HG02642 (cell line): ENCODE results near the gene RXRB.

Source experiments
- ATAC-seq: cut with Tn5 transposase; IDR thresholded peaks from one replicate; pipeline ENCODE4 v1.9.1; 2021; ENCODE audit warnings: mild to moderate bottlenecking; ENCODE audit not compliant: unreplicated experiment, poor library complexity

The RXRB gene

DNA sequence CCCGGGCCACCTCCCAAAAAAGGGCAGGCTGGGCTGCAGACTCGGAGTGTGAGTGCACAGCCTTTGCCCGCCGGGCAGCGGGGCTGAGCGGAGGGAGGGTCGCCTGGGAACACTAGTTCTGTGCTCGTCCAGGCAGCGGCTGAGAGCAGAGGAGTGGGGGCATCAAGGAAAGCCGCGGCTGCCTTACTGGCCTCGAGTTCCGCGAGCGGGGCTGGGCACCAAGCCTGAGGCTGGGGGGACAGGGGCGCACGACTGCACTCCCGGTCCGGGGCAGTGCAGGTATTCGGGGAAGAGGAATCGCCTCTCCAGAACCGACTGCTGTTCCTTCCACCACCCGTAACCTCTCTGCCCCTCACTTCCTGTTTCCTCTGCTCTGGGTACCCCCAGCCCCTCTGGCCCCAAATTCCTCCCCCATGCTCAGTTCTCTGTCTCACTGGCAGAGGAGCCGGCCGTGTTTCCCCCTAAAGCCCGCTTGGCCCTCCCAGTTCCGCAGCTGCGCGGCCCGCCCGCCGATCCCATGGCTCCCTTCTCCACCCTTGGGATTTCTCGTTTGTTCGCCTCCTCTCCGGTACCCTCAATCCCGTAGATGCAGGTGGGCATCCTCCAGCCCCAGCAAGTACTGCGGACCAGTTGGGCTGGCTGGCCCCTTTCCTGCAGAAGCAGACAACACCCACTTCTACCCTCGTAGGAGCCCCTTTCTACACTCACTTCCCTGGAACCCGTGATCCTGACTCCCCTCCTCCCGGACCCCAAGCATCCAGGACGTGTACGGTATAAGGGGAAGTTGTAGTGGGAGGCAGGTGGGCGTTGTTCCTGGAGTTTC lies 12.9 kb upstream of the RXRB start:
- no peak for ATAC-seq

DNA sequence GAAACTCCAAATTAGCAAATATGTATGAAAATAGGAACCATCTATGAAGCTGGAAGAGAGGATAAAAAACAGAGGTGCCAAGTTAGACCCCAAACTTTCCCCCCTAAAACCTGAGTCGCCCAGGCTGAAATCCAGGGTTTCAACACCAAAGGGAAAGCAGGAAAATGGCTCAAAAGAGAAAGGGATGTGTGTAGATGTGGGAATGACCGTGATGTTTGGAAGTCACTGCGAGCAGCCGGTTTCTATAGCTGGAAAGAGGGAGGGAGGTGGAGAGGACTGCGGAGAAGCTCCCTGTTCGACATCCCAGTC lies 12.3 kb upstream of the RXRB start:
- no peak for ATAC-seq

DNA sequence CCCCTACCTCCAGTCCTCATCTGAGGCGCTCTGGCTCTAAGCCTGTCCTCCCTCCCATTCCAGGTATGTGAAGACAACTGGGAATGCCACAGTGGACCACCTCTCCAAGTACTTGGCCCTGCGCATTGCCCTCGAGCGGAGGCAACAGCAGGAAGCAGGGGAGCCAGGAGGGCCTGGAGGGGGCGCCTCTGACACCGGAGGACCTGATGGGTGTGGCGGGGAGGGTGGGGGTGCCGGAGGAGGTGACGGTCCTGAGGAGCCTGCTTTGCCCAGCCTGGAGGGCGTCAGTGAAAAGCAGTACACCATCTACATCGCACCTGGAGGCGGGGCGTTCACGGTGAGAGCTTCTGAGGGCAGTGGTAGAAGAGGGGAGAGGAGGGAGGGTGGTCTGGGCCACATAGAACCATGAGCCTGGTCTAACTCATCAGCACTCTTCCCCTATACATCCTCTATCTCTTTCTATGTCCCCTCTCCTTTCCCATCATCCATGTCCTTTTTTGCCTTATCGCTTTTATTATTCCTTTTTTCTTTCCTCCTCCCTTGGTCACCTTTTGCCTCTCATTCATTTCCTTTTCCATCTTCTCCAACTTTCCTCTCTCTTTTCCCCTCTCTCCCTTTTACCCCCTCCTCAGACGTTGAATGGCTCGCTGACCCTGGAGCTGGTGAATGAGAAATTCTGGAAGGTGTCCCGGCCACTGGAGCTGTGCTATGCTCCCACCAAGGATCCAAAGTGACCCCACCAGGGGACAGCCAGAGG lies 11.4 kb upstream of the RXRB start:
- ATAC-seq: no peak

DNA sequence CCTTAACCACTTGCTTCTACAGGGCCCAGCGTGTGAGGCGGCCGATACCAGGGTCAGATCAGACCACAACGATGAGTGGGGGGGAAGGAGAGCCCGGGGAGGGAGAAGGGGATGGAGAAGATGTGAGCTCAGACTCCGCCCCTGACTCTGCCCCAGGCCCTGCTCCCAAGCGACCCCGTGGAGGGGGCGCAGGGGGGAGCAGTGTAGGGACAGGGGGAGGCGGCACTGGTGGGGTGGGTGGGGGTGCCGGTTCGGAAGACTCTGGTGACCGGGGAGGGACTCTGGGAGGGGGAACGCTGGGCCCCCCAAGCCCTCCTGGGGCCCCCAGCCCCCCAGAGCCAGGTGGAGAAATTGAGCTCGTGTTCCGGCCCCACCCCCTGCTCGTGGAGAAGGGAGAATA lies 10.7 kb upstream of the RXRB start:
- ATAC-seq: no peak

DNA sequence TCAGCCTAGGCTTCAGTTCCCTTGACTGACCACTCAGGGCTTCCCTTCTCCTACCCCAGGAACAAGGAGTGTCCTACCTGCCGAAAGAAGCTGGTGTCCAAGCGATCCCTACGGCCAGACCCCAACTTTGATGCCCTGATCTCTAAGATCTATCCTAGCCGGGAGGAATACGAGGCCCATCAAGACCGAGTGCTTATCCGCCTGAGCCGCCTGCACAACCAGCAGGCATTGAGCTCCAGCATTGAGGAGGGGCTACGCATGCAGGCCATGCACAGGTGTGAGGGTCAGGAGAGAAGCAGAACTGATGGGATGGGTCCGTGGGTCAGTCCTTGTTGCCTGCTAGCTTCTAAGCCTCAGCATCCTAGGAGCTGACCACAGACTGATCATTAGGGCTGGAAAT lies 9.4 kb upstream of the RXRB start:
- ATAC-seq: no peak

DNA sequence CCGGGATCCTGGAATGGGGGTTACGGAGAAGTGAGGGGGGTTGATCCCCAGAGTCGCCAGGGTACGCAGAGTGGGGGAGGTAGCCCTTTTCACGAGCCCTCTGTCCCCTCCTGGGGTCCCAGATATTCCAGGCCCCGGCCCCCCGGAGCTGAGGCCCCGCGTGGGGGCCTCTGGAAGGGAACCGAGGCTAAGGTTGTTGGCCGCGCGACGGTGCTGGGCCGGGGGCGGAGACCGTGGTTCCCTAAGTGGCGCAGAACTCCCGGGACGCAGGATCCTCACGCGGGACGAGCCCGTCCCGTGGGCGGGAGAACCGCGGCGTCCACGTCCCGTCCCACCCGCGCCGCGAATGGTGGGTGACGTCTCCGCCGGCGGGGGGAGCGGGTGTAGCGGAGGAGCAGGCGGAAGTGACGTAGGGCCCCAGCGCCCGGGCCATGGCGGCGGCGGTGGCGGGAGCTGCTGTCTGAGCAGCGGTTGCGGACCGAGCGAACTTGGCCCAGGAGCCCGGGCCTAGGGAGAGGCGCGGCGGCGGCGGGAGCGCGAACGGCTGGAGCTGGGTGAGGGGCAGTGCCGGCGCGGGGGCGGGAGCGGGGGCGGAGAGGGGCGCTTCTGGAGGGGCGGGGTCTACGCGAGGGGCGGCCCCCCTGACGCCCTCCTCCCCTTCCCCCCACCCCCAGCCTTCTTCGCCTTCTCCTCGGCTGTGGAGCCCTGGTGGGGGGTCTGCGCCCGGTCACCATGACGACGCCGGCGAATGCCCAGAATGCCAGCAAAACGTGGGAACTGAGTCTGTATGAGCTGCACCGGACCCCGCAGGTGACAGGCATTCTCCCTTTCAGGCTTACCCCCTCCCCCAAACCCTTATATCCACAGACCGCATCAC lies 7.9 kb upstream of the RXRB start, which contains the start of gene RING1:
Gene RING1 (plus strand): TSS at position 410 of the 877 bp plus-strand sequence. CDS start 323 bp downstream, at position 733.
- ATAC-seq: peak; percentile 55

DNA sequence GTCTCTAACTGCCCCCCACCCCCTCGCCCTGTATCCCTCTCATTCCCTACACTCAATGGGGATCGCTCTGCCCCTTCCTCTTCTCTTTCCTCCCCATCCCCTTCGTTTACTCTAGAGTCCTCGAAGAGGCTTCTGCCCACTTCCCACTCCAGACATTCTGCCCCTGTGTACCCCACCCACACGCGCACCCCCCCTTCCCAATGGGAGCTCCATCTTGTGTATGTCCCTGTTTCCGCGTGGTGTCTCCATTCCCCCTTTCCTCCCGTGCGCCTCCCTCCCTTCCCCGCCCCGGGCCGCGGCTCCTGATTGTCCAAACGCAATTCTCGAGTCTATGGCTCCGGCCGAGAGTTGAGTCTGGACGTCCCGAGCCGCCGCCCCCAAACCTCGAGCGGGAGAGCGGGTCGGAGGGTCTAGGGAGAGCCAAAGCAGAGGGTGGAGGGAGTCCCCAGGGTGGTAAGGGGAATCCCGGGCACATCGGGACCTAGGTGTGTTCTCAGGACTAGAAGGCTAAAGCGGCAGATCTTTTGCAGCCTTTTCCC lies 7.2 kb upstream of the RXRB start:
- ATAC-seq: no peak

DNA sequence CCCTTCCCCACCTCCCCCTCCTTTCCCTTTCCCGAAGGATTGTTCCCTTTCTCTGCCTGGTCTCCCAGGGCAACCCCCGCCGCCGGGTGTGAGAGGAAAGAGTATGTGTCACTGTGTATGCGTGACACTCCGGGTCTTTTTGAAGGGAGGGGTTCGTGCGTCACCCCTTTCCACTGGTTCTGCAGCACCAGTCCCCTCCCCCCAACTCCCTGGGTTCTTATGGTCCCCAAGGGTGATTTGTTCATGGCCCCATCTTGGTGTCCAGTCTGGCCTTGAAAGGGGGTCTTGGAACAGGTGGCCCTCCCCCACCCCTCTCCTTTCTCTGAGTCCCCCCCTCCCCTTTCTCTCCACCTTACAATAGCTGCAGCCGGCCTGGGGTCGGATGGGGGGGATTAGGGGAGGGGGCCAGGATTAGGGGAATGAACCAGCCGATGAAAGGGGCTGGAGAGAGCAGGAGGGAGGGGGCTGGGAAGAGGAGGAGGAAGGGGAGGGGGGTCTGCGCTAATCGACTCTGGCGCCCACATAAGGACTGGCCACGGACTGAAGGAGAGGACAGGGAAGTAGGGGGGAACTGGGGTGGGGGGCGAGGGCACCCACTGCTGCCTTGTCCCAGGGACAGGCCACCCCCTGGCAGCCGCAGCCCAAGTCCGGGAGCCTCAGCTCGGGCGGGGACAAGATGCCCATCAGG lies 6.5 kb upstream of the RXRB start:
- ATAC-seq: no peak

DNA sequence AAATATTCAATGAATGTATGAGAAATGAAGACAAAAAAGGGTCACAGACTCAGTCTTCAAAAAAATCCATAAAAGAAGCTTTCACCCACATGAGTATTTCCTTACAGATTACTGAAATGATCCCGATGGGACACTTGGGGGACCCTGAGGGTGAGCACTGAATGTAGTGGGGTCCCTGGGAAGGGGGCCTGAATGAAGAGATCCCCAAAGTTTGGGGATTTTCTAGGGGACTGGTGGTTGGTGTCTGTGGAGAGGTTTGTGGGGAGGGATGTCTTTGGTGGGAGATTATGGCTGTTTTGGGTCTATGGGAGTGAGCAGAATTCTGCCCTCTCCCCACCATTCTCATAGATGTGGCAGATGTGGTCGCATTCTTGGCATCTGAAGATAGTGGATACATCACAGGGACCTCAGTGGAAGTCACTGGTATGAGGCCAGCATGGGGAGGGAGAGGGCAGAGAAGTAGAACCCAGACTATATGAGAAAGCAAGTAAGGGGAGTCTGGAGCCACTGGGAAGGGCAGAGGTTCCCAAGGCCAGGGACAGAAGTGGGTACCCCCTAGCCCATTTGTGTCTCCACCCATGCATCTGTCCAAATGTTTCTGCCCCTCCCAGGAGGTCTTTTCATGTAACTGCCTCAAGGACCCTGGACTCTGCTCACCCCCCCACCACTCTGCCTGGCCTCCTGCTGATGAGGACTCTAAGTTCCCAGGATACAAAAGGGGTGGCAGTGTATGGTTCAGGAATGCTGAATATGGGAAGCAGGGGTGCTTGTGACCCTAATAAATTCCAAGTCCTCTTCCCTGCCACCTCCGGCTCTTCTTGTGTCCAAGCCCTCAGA lies 5.8 kb upstream of the RXRB start:
- no peak for ATAC-seq

DNA sequence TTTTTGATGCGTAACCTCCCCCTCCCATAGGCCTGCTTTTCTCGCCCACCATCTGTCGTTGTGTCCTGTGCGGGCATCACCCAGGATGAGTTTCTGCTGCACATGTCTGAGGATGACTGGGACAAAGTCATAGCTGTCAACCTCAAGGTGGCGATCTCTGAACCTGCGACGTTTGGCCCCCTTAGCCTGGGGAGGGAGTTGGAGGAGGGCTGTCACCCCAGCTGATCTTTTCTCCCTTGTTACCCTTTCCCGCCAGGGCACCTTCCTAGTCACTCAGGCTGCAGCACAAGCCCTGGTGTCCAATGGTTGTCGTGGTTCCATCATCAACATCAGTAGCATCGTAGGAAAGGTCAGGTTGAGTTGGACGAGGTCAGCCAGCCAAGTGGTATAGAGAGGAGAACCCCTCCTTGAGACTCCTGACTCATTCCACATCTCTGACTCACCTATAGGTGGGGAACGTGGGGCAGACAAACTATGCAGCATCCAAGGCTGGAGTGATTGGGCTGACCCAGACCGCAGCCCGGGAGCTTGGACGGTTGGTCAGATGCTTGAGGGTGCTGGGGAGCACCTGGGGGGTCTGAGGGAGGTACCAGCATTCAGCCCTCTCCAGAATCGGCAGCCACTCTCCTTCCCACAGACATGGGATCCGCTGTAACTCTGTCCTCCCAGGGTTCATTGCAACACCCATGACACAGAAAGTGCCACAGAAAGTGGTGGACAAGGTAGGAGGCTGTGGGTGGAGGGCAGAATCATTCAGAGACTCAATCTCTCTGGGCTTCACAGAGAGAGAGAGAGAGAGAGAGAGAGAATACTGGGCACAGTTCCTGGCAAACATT lies 4.9 kb upstream of the RXRB start:
- ATAC-seq: no peak

DNA sequence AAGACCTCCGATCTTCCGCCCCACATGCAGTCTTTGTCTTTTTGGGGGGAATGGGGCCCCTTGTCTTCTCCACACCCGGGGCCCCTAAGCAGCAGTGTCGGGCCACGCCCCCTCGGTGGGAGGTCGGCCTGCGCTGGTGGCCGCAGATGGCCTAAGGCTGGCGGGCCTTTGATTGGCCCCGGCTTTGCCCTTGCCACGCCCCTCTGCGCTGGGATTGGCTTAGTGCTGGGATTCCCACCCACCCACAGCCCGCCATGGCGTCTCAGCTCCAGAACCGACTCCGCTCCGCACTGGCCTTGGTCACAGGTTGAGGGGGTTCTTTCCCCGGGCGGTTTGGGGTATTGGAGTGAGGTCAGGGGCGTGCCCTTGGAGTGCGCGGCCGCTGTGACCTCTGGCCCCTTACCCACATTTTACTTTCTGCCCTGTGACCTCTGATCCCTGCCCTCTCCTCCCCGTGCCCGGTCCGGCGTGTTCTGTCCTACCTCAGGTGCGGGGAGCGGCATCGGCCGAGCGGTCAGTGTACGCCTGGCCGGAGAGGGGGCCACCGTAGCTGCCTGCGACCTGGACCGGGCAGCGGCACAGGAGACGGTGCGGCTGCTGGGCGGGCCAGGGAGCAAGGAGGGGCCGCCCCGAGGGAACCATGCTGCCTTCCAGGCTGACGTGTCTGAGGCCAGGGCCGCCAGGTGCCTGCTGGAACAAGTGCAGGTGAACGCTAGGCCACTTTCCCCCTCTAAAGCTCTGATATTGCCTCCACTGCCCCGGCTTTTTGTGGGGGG lies 4.1 kb upstream of the RXRB start, which contains the start of gene HSD17B8:
Gene HSD17B8 (plus strand): TSS at position 241 of the 776 bp plus-strand sequence. CDS start 14 bp downstream, at position 255.
- peak; percentile 42 for ATAC-seq

DNA sequence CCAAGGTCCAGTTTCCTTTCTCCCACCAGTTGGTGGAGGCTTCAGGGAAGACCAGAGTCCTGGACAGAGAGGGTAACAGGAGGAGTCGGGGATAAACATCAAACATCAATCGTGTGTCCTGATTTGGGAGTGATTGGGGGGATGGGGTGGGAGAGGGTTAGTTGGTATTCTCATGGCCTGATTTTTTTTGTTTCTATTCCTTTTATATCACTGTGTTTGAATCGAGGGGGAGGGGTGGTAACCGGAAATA lies 3.6 kb upstream of the RXRB start:
- ATAC-seq: no peak

DNA sequence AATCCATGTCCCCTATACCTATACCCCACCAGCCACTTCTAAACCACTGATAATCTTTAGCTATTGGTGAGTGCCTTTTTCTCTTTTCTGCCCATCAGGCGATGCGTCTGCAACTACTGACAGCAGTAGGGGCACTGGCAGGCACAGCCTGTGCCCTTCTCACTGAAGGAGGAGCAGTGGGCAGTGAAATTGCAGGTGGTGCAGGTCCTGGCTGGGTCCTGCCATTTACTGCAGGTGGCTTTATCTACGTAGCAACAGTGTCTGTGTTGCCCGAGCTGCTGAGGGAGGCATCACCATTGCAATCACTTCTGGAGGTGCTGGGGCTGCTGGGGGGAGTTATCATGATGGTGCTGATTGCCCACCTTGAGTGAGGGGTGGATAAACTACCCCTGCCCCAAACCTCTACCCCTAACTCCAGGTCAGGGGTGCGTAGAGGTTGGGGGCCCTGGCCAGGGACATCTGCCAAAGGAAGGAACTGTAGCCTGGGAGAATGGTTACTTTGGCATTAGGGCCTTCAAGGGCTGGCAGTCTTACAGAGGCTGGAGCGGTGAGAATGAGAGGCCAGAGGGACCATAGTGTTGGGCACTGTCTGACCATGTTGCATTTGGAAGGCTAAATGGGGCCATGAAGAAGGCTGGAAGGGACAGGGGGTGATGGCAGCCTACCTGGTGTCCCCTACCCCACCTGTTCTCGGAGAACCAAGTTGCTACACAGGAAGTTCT lies 3.1 kb upstream of the RXRB start:
- no peak for ATAC-seq

DNA sequence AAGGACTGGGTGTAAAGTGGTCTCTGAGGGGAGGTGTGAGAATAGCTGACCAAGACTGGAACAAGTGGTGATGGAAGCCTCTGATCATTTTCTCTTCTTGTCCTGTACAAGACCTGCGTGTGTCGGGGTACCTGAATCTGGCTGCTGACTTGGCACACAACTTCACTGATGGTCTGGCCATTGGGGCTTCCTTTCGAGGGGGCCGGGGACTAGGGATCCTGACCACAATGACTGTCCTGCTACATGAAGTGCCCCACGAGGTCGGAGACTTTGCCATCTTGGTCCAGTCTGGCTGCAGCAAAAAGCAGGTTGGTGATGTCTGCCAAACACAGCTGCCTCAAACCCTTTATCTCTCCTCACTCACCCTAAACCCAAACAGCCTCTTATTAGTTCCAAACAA lies 2.3 kb upstream of the RXRB start:
- ATAC-seq: no peak

DNA sequence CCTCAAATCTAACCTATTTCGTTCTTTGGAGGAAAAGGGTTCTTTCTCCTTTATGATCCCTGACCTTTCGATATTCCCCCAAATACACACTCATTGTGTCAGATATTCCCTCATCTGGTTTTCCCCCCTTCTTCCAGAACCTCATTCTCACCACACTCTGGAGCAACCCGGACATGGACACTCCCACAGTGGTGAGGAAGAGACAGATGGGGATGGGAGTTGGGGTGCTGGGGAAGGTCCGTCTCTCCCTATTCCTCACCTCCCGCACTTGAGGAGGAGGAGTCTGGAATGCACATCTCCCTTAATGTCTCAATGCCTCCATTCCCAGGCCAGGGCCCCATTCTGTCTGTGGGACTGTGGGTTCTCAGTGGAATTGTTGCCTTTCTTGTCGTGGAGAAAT lies 1.5 kb upstream of the RXRB start:
- ATAC-seq: no peak

DNA sequence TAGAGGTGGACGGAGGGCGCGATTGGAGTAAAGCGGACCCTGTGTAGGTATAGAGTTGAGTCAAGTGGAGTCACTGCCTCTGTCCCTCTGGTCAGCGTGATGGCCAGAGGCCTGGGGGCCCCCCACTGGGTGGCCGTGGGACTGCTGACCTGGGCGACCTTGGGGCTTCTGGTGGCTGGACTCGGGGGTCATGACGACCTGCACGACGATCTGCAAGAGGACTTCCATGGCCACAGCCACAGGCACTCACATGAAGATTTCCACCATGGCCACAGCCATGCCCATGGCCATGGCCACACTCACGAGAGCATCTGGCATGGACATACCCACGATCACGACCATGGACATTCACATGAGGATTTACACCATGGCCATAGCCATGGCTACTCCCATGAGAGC lies 681 bp upstream of the RXRB start:
- no peak for ATAC-seq

DNA sequence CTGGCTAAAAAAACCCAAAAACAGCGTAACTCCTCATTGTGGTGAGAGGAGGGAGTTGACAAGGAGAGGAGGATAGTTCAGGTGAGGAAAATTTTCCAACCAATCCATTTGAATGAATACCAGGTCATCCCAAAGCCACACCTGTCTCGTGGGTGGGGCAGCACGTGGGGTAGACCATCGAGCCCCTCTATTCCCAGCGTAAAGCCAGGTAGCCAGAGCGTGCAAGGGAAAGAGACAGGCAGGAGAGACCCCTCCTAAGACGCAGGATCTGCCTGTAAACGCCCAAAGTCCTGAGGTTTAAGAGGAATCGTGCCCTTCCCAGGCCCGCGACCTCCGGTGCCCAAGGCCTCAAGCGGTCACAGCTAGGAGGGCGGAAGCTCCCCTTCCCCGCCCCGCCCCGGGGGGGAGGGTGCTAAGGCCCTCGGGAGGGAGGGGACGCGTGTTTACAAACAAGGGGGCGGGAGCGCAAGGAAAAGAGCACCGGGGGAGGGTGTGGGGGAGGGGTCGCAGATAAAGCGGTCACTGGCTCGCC lies 712 bp downstream of the RXRB start:
- peak; percentile 33 for ATAC-seq
